Measurements from ENCODE around the gene ATXN7. TPM values are rescaled to one million over a fixed set of nuclear protein-coding genes. Genes with fewer than 3 reads are reported as not detected.
A peak's percentile ranks its signal among the peaks of the same experiment; 100 is the strongest.

Gene ATXN7
- total and polyA plus RNA-seq, 2 experiments from 2014 or later = 3.0 to 14.4 TPM

DNA sequence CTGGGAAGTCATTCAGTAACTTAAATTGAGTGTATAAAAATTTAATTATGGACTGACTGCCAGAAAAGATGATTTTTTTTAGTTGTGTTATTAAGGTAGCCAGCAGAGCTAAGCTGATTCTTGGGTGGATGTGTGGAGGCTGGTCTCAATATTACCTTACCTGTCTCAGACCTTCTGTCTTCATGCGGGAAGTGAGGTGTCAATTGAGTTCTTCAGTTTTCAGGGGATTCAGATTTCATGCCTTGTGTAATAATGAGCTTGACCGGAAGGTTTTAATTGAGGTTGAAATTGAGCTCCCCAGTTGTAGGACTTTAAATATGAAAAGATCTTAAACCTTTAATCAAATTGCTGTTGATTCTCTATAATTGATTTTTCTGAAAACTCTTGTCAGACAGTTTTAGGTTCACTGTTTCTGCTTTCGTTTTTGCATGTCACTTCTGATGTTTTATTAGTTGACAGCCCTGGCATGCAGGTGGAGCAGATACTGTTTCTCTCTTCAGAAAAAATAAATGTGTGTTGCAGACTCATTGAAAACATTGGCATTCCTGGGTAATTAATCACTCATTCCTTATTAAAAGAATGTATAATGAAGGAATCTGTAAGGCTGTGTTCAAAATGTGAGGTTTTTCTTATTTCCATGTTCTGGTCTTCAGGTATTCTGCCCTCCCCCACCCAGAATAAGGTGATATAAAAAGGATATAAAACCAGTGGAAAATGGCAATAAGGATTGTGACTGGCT, 105.1 kb downstream of the ATXN7 start:
- WGBS (ENCODE audit: low lambda C conversion rate, missing lambda C conversion rate) = 34% methylated on average over 3 of the region's 3 CpGs
- Histone ChIP-seq H2AFZ (no peak overlapping the region), H3K4me2 (peak overlapping the region; percentile 68), H3K79me2 (peaks cover 58% of the 10 kb centered on the region), H3K9me2 (replicated peaks; ENCODE audit: insufficient read depth) (no peaks in the 10 kb centered on the region), H3K9me3 (ENCODE audit: low read depth) (no peaks in the 10 kb centered on the region), H3K27ac (peak overlapping the region; percentile 75), H3K36me3 (replicated peaks; ENCODE audit: insufficient read depth, low read depth) (no peaks in the 10 kb centered on the region), H3K4me3 (no peak overlapping the region), H4K20me1 (ENCODE audit: insufficient read depth, poor library complexity, severe bottlenecking) (no peaks in the 10 kb centered on the region), H3K27me3 (no peaks in the 10 kb centered on the region), H3K4me1 (ENCODE audit: insufficient read depth) (peaks cover 74% of the 10 kb centered on the region)
- TF ChIP-seq, protein P1, sequence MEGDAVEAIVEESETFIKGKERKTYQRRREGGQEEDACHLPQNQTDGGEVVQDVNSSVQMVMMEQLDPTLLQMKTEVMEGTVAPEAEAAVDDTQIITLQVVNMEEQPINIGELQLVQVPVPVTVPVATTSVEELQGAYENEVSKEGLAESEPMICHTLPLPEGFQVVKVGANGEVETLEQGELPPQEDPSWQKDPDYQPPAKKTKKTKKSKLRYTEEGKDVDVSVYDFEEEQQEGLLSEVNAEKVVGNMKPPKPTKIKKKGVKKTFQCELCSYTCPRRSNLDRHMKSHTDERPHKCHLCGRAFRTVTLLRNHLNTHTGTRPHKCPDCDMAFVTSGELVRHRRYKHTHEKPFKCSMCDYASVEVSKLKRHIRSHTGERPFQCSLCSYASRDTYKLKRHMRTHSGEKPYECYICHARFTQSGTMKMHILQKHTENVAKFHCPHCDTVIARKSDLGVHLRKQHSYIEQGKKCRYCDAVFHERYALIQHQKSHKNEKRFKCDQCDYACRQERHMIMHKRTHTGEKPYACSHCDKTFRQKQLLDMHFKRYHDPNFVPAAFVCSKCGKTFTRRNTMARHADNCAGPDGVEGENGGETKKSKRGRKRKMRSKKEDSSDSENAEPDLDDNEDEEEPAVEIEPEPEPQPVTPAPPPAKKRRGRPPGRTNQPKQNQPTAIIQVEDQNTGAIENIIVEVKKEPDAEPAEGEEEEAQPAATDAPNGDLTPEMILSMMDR (IDR thresholded peaks at IDR 0.05; ENCODE audit: poor library complexity) = no peak
- TF ChIP-seq EZH2phosphoT487 (IDR thresholded peaks at IDR 0.05; ENCODE audit: low read depth, severe bottlenecking, unreplicated experiment) (no peak), EZH2 (IDR thresholded peaks at IDR 0.05; ENCODE audit: borderline replicate concordance) (no peak)
- DNase-seq (ENCODE audit: low spot score) = no peak

DNA sequence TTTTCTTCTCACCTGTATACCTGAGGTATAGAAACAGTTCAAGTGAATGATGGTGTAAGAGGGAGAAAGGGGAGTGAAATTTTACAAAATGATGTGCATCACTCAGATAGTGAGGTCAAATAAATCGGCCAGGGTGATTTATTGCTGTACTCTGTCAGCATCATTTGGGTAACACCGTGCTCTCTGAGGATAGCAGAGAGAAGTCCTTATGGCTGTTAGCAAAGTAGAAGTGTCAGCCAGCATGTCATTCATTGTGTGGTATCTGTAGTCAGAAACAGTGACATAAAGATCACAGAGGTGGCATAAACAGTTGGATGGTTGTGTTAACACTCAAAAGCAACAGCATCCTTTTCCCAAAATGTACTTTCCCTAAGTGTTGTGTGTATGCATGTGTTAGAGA, 106.2 kb downstream of the ATXN7 start:
- Histone ChIP-seq H3K4me1 (ENCODE audit: insufficient read depth) (peaks cover 69% of the 10 kb centered on the region), H3K9me2 (replicated peaks; ENCODE audit: insufficient read depth) (no peaks in the 10 kb centered on the region), H2AFZ (no peak overlapping the region), H3K4me3 (no peak overlapping the region), H3K9me3 (ENCODE audit: low read depth) (no peaks in the 10 kb centered on the region), H4K20me1 (ENCODE audit: insufficient read depth, poor library complexity, severe bottlenecking) (no peaks in the 10 kb centered on the region), H3K79me2 (peaks cover 67% of the 10 kb centered on the region), H3K27ac (peak overlapping the region; percentile 75), H3K4me2 (no peak overlapping the region), H3K36me3 (replicated peaks; ENCODE audit: insufficient read depth, low read depth) (no peaks in the 10 kb centered on the region), H3K27me3 (no peaks in the 10 kb centered on the region)
- TF ChIP-seq, protein P1 (IDR thresholded peaks at IDR 0.05; ENCODE audit: poor library complexity) = no peak
- TF ChIP-seq EZH2 (IDR thresholded peaks at IDR 0.05; ENCODE audit: borderline replicate concordance) = no peak
- no peak for TF ChIP-seq EZH2phosphoT487 (IDR thresholded peaks at IDR 0.05; ENCODE audit: low read depth, severe bottlenecking, unreplicated experiment)
- 42% methylated on average over 2 of the region's 2 CpGs for WGBS (ENCODE audit: low lambda C conversion rate, missing lambda C conversion rate)
- no peak for DNase-seq (ENCODE audit: low spot score)

DNA sequence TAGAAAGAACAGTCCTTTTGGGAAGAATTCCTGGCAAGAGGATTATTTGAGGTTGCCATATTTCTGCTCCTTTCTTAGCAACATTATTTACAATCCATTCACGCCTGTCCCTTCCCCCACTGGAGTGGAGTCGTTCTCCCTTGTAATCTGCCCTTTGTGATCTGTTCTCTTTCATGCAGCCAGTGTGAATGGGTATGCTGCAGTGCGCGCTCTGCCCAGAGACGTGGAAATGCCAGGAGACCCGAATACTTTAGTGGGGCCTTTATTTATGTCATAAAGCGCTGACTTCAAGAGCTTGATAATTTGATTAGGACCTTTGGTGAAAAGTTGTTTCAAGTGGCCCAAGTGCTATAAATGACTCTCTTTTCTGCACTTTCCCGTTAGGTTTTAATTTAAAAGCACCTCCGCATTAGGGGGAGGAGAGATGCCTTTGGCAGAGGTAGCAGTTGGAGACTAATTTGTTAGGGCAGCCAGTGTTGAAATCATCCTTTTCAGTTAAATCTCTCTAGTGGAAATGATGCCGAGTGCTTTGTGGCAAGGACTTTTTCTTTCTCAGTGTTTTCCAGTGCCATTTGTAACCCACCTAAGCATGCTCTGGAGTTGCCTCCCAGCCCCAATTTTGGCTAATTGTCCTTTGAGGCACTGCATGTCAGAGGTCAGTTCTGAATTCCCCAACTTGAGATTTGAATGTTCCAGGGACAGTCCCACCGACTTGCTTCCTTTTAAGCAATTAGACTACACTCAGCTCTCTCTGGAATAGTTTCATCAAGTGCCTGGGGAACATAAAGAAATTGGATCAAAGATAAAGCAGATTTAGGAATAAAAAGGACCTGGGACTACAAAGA, 107.2 kb downstream of the ATXN7 start:
- Histone ChIP-seq H3K27me3 (no peaks in the 10 kb centered on the region), H3K27ac (peak overlapping the region; percentile 28), H3K4me3 (no peak overlapping the region), H2AFZ (no peak overlapping the region), H3K4me2 (peak overlapping the region; percentile 34), H3K36me3 (replicated peaks; ENCODE audit: insufficient read depth, low read depth) (no peaks in the 10 kb centered on the region), H4K20me1 (ENCODE audit: insufficient read depth, poor library complexity, severe bottlenecking) (no peaks in the 10 kb centered on the region), H3K79me2 (peaks cover 67% of the 10 kb centered on the region), H3K9me2 (replicated peaks; ENCODE audit: insufficient read depth) (no peaks in the 10 kb centered on the region), H3K9me3 (ENCODE audit: low read depth) (no peaks in the 10 kb centered on the region), H3K4me1 (ENCODE audit: insufficient read depth) (peaks cover 63% of the 10 kb centered on the region)
- 40% methylated on average over 11 of the region's 11 CpGs for WGBS (ENCODE audit: low lambda C conversion rate, missing lambda C conversion rate)
- DNase-seq (ENCODE audit: low spot score) = no peak
- TF ChIP-seq, protein P1 (IDR thresholded peaks at IDR 0.05; ENCODE audit: poor library complexity) = no peak
- TF ChIP-seq EZH2 (IDR thresholded peaks at IDR 0.05; ENCODE audit: borderline replicate concordance) = no peak
- no peak for TF ChIP-seq EZH2phosphoT487 (IDR thresholded peaks at IDR 0.05; ENCODE audit: low read depth, severe bottlenecking, unreplicated experiment)

Data from hepatocyte (in vitro differentiated cells).